GM18858 (cell line): ENCODE measurements around the gene WDR26.
"Not testable (repeated sequence)": the region's sequence is repeated elsewhere in the genome, so short reads cannot be mapped to it uniquely, and the experiment has no call there.

Experiments used
- ATAC-seq: cut with Tn5 transposase; IDR thresholded peaks from one replicate; pipeline ENCODE4 v1.9.1; 2021; ENCODE audit not compliant: unreplicated experiment

Gene WDR26

DNA sequence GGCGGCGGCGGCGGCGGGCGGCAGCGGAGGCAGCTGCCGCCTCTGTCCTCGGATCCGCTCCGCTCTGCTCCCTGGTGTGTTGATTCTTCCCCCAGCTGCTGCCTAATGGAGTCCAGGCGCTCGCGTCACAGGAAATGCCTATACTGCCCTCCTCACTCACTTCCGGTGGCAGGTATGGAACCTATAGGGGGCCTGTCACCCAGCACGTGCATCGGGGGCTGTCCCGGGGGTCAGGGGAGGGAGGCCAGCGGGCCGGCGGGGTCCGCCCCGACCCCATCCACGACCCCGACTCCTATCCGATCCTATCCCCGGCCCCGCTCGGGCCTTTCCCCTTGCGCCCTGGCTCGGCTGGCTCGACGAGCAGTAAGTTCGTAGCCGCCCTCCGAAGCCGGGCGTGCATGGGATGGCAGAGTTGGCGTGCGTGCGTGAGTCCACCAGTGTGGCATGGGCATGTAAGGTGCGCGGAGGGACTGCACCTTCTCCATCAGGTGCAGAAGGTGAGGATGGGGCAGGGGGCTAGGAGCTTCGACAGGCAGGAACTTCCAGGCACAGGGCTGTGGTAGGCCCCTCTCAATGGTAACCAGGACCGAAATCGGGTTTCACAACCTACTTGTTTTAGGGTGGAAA is at the start of gene WDR26:
TSS of gene WDR26 (minus strand) at position 107 of the 627 bp plus-strand sequence.
- peak; percentile 86 for ATAC-seq

DNA sequence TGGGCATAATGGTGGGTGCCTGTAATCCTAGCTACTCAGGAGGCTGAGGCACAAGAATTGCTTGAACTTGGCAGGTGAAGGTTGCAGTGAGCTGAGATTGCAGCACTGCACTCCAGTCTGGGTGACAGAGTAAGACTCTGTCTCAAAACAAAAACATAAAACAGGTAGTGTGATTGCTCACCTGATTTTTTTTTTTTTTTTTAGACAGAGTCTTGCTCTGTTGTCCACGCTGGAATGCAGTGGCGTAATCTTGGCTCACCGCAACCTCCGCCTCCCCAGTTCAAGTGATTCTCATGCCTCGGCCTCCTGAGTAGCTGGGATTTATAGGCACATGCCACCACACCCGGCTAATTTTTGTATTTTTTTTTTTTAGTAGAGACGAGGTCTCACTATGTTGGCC is 48.6 kb upstream of the WDR26 start:
- ATAC-seq, result not testable (repeated sequence)

DNA sequence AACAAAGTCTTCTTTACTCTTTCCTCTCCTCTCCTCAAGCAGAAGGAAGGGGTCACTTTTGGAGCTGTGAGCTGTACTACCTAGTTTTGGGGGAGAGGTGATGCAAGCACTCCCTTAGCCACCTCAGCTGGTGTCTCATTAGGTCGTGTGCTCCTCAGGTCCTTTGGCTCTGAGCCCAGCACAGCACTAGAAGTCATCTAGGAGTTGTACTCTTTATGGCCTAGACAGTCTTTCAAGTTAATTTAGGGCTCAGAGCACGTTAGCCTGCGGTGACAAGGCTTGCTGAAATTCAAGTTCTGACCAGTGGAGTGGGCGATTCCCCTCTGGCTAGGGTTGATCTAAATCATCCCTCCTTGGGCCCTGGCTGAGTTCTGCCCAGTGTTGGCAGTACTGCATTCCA is 48.0 kb upstream of the WDR26 start:
- no peak for ATAC-seq

DNA sequence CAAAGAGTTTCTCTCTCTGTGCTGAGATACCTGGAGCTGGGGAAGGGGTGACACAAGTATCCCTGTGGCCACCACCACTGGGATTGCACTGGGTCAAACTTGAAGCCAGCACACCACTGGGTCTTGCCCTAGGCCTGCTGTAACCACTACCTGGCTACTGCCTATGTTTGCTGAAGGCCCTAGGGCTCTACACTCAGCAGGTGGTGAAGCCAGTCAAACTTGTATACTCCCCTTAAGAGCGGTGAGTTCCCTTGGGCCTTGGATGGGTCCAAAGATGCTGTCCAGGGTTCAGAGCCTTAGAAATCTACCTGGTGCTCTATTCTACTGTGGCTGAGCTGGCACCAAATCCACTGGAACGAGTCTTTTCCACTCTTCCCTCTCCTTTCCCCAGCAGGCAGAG is 47.0 kb upstream of the WDR26 start:
- ATAC-seq, result no peak

DNA sequence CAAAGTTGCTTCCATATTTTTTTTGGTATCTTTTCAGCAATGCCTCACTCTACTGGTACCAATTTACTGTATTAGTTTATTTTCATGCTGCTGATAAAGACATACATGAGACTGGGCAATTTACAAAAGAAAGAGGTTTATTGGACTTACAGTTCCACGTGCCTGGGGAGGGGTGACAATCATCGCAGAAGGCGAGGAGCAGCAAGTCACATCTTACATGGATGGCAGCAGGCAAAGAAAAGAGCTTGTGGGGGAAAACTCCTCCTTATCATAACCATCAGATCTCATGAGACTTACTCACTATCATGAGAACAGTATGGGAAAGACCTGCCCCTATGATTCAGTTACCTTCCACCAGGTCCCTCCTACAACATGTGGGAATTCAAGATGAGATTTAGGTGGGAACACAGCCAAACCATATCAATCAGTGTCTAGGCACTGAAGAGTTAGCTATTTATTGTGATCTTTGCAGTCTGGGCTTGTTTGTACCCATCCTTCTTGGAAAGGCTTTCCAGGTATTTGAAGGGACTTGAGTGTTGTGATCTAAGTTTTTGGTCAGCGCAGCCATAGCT is 46.4 kb upstream of the WDR26 start:
- ATAC-seq, result not testable (repeated sequence)

DNA sequence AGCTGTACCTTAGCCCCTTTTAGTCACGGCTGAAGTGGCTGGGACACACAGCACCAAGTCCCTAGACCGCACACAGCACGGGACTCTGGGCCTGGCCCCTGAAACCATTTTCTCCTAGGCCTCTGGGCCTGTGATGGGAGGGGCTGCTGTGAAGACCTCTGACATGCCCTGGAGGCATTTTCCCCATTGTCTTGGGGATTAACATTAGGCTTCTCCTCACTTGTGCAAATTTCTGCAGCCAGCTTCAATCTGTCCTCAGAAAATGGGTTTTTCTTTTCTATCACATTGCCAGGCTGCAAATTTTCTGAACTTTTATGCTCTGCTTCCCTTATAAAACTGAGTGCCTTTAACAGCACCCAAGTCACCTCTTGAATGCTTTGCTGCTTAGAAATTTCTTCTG is 45.6 kb upstream of the WDR26 start:
- ATAC-seq, result not testable (repeated sequence)

DNA sequence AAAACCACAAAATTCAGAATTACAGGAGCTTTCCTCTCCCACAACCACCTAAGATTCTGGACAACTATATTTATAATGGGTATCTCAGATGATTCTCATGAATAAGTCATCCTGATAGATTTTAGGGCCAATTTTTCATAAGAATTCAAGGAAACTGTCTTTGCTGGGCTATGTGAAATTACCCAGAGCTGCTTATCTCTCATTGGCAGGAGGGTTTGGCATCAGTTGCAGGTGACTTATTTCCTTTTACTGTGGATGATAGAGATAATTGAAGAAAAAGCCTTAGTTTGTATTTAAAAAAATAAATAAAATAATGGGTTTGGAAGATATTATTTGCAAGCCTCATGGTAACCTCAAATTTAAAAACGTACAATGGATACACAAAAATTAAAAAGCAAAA is 38.2 kb upstream of the WDR26 start:
- no peak for ATAC-seq

DNA sequence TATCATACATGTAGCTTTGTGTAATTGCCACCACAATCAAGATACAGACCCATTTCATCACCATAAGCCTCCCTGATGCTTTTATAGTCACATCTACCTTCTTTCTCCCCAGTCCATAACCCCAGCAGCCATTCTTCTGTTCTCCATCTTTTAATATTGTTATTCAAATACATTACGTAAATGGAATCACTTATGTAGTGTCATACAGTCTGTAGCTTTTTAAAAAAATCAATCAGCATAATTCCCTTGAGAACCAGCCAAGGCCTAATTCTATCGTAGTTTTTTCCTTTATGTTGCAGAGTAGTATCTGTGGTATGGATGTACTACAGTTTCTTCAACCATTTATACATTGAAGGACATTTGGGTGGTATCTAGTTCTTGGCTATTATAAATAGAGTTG is 31.6 kb upstream of the WDR26 start:
- ATAC-seq, result no peak

DNA sequence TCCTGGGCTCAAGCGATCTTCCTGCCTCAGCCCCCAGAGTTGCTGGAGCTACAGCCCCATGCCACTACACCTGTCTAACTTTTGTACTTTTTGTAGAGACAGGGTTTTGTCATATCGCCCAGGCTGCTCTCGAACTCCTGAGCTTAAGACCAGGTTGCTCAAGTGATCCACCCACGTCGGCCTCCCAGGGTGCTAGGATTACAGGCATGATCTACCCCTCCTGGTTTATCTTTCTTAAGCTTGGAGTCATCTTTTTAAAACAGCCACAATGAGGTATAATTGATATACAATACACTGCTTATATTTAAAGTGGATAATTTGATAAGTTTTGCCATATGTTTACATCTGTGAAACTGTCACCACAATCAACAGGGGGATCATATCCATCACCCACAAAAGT is 25.4 kb upstream of the WDR26 start:
- no peak for ATAC-seq

DNA sequence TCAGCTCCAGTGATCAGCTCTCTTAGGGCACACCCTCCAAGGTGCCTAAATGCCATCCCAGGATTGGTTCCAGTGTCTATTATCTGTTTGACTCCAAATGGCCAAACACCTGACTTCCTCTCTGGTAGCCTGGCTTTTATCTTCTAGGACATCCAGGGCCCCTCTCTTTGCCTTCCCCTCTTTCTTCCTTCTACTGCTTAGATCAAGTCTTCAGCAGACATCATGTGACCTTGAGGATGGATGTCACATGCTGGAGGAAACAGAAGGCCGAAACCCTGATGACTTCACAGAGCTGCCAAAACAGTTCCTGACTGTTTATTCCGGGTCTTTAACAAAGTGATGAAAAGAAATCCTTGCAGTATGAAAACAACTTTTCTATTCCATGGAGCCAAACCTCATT is 24.4 kb upstream of the WDR26 start:
- ATAC-seq, result no peak

DNA sequence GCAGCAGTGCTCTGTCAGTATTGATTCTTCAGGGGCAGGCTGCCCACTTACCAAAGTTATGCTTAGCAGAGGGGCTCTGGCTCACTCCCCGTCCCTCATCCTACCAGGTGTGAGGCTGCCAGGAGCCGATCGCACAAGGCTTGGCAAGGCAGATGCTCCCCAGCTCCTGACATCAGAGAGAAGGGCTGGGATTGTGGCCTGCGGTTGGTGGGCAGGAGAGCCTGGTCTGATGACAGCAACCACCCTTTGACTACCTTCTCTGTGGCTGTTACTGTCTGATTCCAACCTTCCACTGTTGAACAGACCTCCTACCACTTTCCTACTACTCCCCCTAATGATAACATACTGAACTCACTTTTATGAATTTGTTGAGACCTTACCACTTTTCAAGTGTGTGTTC is 23.7 kb upstream of the WDR26 start:
- ATAC-seq, result no peak

DNA sequence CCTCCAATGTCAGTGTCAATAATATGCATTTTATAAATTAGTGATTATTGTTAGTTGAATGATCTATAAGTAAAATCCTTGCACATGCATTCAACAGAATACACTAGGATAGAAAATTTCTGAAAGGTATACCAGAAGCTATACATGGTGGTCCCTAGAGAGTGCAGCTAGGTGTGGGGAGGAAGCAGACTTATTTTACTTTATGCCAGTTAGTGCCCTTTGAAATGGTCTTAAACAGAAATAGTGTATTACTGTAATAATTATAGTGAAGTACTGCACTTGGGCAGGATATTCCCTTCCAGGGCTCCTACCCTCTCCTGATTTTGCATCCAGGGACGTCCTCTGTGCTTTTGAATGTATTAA is 23.2 kb upstream of the WDR26 start:
- ATAC-seq, result no peak

DNA sequence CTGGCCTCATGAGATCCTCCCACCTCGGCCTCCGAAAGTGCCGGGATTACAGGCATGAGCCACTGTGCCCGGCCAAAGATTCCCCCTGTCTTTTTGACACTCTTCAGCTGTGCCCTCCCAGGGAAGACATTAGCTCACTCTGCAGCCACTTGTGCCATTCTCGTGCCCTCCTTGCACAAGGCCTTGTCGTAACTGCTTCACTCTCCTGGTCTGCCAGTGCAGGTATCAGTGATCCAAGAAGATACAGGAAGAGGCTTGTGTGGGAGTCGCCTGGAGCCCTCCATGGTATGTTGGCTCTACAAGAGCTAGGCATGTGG is 22.0 kb upstream of the WDR26 start:
- ATAC-seq, result no peak

DNA sequence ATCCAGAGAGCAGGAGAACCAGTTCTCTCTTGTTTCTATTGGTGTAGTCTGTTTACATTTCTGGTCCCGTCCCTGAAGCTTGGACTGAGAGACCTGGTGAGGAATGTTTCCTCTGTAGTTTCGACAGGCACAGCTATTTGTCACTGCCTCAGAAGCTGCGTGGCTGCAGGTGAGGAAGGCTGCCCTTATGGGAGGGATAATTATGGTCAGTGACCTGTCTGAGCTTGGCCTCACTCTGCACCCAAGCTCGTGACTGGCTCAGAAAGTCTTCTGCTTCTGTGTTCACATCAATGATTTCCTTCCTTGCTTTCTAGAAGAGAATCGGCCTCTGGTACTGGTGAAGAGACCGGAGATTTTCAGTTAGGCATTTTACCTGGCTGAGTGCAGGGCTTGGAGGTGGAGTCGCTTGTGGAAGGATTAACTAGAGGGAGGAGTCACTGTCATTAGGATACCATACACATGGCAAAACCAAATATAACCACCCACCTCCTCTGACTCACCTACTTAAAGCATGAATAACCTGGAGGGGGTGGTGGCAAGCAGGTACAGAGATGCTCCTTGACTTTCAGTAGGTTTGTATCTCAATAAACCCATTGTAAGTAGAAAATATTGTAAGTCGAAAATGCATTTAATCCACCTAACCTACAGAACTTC is 19.9 kb upstream of the WDR26 start:
- ATAC-seq, result no peak

DNA sequence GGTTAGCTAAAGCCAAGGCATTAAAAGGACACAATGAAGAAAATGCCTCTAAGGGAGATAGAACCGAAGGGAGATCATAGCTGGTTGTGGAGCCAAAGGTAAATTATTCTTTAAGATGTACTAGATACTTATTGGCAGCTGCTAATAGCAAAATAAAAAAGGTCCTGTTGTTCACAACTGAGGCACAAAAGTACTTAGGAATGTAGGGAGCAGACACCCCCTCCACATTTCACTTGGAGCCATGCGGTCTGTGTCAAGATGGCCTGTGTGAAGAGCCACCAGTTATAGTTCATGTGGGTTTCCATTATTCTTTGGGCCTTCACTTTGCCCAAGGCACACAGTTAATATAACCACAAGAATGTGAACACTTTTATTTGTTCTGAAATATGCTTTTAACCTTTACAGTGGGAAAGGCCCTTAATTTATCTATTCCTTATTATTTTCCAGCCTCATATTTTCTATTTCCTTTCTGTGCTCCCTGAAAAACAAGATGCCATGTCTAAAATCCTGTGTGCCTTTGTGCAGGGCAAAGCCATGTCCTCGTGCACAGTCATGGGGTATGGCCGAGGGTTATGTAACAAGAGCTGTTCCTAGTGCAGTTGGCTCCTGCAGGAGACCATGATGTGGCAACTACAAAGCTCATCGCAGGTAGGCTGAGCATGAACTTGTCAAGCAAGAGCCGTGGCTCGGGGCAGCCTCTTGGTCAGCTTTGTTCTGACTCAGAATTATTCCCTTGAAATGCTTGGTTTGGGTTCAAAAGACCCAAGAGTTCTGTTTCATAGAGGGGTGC is 16.2 kb upstream of the WDR26 start:
- ATAC-seq, result no peak

DNA sequence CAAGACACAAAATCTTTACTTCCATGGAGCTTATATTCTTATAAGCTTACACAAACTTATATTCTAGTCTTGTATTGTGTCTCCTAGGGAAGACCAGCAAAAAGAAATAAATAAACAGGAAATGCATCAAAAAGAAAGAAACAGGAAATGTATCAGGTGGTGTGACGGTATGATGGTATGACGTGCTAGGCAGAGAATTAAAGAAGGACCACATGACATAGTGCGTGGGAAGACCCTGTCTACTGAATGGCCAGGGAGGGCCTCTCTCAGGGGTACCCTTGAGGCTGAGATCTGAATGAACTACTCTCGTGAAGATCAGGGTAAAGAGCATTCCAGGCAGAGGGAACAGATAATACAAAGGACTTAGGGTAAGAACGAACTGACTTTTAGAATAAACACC is 15.6 kb upstream of the WDR26 start:
- no peak for ATAC-seq

DNA sequence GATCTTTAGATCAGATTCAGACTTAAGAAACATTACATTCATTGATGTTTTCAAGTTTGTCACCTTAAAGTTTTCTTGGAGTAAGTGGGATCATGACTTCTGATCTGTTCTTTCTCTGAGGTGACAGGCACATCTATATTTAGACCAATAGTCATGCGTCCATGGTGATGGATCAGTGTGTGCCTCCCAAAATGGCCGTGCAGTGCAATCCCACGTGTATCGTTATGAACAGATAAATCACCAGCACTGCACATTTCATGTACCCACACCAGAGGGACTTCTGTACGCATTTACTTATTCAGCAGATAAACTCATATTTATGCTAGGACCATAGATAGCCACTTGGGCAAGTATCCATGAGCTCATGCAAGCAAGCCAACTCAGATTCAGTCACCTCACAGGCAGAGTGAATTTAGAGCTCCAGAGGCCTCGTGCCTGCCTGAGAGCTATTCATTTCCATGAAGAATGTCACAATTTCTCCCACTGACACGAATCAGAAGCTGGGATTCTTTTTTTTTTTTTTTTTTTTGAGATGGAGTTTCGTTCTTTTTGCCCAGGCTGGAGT is 13.9 kb upstream of the WDR26 start:
- no peak for ATAC-seq

DNA sequence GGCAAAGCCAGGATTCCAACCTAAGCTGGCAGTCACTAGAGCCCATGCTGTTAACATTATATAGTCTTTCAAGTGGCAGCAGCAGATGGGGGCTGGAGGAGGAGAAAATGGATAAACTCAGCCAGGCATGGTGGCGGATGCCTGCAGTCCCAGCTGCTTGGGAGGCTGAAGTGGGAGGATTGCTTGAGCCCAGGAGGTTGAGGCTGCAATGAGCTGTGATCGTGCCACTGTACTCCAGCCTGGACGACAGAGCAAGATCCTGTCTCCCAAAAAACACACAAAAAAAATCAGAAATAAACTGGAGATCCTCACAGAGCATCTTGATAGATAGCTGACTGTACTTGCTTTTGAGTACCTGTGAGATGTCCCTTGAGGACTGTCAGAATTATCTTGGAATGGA is 13.4 kb upstream of the WDR26 start:
- ATAC-seq, result no peak

DNA sequence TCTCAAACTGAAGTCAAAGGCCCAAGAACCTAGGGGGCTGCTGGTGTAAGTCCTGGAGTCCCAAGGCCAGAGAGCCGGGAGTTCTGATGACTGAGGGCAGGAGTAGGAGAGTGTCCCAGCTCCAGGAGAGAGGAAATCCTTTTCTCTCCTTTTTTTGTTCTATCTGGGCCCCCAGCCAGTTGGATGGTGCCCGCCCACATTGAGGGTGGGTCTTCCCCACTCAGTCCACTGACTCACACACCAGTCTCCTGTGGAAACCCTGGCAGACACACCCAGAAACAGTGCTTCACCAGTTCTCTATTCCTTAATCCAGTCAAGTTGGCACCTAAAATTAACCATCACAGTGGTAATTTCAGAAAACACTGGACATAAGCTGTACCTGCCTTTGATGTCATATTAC is 12.7 kb upstream of the WDR26 start:
- ATAC-seq, result no peak

DNA sequence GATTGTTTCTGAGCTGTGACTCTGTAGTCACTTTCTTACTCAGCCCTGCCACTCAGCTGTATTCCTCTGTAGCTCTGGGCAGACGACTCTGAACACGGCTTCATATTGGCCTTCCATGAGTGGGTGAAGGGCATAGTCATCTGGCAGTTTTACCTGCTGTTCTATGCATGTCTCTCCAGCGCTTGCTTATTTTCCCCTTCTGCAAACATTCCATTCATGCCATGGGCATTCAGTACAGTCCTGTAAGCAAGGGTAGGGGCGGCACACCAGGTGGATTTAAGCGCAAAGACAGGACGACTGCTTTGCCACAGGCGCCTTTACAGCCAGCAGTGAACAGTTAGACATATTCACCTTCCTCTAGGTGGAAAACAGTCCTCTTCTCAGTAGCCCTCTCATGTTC is 4.4 kb upstream of the WDR26 start:
- no peak for ATAC-seq

DNA sequence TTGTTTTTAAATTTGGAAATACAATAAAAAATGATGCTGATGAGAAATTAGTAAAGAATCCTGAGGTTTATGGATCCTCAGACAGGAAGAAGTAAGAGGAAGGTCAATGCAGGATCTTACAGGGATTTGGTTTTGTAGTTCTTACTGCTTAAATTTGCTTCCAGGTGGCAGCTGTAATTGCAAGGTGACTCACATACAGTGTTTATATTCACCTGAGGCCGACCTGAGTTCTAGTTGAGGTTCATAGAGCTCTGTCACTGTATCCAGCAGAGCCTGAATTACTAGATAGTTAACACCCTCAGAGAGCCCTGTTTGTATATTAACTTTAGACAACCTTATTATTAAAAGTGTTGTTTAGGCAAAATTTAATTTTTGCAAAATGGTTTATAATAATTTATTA is 1.4 kb upstream of the WDR26 start:
- ATAC-seq, result no peak

DNA sequence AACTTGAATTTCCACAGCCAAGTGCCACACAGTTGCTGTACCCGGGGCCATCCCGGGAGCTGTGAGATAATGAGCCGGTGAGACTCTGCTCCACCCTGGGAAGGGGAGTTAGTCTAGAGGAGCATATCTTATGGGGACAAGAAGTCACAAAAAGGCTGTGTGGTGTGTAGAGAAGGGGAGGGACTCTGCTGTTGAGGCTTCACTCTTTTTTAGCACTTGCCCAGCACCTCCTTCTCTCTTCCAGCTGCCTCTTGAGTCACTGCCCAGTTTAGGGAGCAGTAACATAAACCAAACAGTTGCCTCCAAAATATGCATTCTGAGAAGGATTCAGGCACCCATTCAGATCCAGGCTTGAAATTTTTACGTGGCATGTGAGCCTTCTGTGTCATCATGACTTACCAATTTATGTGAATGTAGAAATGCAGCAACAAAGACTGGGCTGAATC is 744 bp upstream of the WDR26 start:
- peak; percentile 4 for ATAC-seq
